Measurements from ENCODE around the gene MSH6.

DNA sequence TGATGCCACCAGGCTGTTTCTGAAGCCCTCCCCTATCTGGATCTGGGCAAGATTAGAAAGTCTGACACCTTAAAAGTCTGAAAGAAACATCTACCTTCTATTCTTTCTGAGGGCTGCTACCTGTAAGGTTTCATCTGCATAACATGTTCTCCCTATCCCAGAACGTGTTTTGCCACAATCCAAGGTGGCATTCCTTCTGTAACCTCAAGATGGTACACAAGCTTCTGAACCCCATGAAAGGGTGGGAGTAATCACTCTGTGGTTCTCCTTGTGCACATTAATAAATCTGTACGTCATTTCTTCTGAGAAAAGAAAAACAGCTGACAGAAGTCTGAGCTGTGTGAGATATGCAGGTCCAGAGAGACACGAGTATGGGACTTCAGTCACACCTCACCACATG, 41.8 kb upstream of the MSH6 start:
- TF ChIP-seq EZH2 (IDR thresholded peaks at IDR 0.05; ENCODE audit: low read length): no peak
- TF ChIP-seq, protein P1, sequence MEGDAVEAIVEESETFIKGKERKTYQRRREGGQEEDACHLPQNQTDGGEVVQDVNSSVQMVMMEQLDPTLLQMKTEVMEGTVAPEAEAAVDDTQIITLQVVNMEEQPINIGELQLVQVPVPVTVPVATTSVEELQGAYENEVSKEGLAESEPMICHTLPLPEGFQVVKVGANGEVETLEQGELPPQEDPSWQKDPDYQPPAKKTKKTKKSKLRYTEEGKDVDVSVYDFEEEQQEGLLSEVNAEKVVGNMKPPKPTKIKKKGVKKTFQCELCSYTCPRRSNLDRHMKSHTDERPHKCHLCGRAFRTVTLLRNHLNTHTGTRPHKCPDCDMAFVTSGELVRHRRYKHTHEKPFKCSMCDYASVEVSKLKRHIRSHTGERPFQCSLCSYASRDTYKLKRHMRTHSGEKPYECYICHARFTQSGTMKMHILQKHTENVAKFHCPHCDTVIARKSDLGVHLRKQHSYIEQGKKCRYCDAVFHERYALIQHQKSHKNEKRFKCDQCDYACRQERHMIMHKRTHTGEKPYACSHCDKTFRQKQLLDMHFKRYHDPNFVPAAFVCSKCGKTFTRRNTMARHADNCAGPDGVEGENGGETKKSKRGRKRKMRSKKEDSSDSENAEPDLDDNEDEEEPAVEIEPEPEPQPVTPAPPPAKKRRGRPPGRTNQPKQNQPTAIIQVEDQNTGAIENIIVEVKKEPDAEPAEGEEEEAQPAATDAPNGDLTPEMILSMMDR (optimal IDR thresholded peaks at IDR 0.05 in 1 of 3, IDR thresholded peaks at IDR 0.05 in 1 of 3, conservative IDR thresholded peaks at IDR 0.05 in 1 of 3; ENCODE audit: extremely low read depth in 1 of 3, insufficient read depth in 2 of 3, low read length in 3 of 3): no peak
